H9 (cell line): Measurements from ENCODE around the gene POTEE. TPM values are rescaled to one million over a fixed set of nuclear protein-coding genes. Genes with fewer than 3 reads are reported as not detected.
A peak's percentile ranks its signal among the peaks of the same experiment; 100 is the strongest.
"Not testable (repeated sequence)": the region's sequence is repeated elsewhere in the genome, so short reads cannot be mapped to it uniquely, and the experiment has no call there.

Experiments
- DNase-seq: peaks from one replicate; pipeline ENCODE4 v3.0.0-alpha.2; 2017
- H2AFZ ChIP-seq: one replicate; pipeline ENCODE4 v1.6.1; 2013; ENCODE audit warnings: mild to moderate bottlenecking, low read length, control low read depth, moderate library complexity
- H2AK5ac ChIP-seq: 2 replicates; pipeline ENCODE4 v1.6.1; 2013; ENCODE audit warnings: low read length, control low read depth, mixed read lengths; ENCODE audit not compliant: insufficient read length
- H2BK120ac ChIP-seq: one replicate; pipeline ENCODE4 v1.6.1; 2013; ENCODE audit warnings: low read depth, mild to moderate bottlenecking, low read length, control low read depth, inconsistent platforms; ENCODE audit not compliant: poor library complexity, severe bottlenecking
- H2BK12ac ChIP-seq: 2 replicates; pipeline ENCODE4 v1.6.1; 2013; ENCODE audit warnings: low read length, control low read depth, mixed read lengths, low read depth; ENCODE audit not compliant: insufficient read length
- H2BK15ac ChIP-seq: 2 replicates; pipeline ENCODE4 v1.6.1; 2013; ENCODE audit warnings: low read depth, low read length, control low read depth
- H2BK20ac ChIP-seq: one replicate; pipeline ENCODE4 v1.6.1; 2013; ENCODE audit warnings: low read depth, mild to moderate bottlenecking, low read length, control low read depth, inconsistent platforms; ENCODE audit not compliant: poor library complexity, severe bottlenecking
- H2BK5ac ChIP-seq: 2 replicates; pipeline ENCODE4 v1.6.1; 2013; ENCODE audit warnings: low read length, control low read depth, mixed read lengths; ENCODE audit not compliant: insufficient read length
- H3K14ac ChIP-seq: 2 replicates; pipeline ENCODE4 v1.6.1; 2013; ENCODE audit warnings: low read length, control low read depth; ENCODE audit not compliant: insufficient read depth
- H3K18ac ChIP-seq: 2 replicates; pipeline ENCODE4 v1.6.1; 2013; ENCODE audit warnings: low read depth, mild to moderate bottlenecking, mixed read lengths, low read length, control low read depth; ENCODE audit not compliant: insufficient read length
- H3K23ac ChIP-seq: 2 replicates; pipeline ENCODE4 v1.6.1; 2013; ENCODE audit warnings: low read length, control low read depth, mixed read lengths, low read depth; ENCODE audit not compliant: insufficient read length
- H3K23me2 ChIP-seq: 2 replicates; pipeline ENCODE4 v1.6.1; 2013; ENCODE audit warnings: low read depth, mild to moderate bottlenecking, mixed read lengths, low read length, control low read depth; ENCODE audit not compliant: insufficient read length, poor library complexity, severe bottlenecking
- H3K27ac ChIP-seq: 2 replicates; pipeline ENCODE4 v1.5.1; 2013; ENCODE audit warnings: low read length, control low read depth, mixed read lengths, low read depth; ENCODE audit not compliant: insufficient read length
- H3K27me3 ChIP-seq: 2 replicates; pipeline ENCODE4 v1.6.1; 2013; ENCODE audit warnings: low read length, control low read depth, inconsistent platforms; ENCODE audit not compliant: insufficient read depth
- H3K4ac ChIP-seq: 2 replicates; pipeline ENCODE4 v1.6.1; 2013; ENCODE audit warnings: low read depth, mild to moderate bottlenecking, control low read depth, inconsistent platforms, low read length, moderate library complexity
- H3K4me1 ChIP-seq: 2 replicates; pipeline ENCODE4 v1.6.1; 2013; ENCODE audit warnings: low read length, control low read depth, inconsistent platforms; ENCODE audit not compliant: insufficient read depth
- H3K4me2 ChIP-seq: 2 replicates; pipeline ENCODE4 v1.6.1; 2013; ENCODE audit warnings: low read length, control low read depth, mixed read lengths; ENCODE audit not compliant: insufficient read length, insufficient read depth
- H3K56ac ChIP-seq: 2 replicates; pipeline ENCODE4 v1.6.1; 2013; ENCODE audit warnings: low read depth, mild to moderate bottlenecking, mixed read lengths, low read length, control low read depth; ENCODE audit not compliant: insufficient read length
- H3K79me1 ChIP-seq: 2 replicates; pipeline ENCODE4 v1.6.1; 2013; ENCODE audit warnings: low read depth, mild to moderate bottlenecking, moderate library complexity, low read length, control low read depth, inconsistent platforms; ENCODE audit not compliant: insufficient read depth, poor library complexity, severe bottlenecking
- H3K79me2 ChIP-seq: 2 replicates; pipeline ENCODE4 v1.6.1; 2013; ENCODE audit warnings: low read length, control low read depth, inconsistent platforms; ENCODE audit not compliant: insufficient read depth
- H3K9ac ChIP-seq: 2 replicates; pipeline ENCODE4 v1.6.1; 2013; ENCODE audit warnings: low read length, control low read depth, mixed read lengths; ENCODE audit not compliant: insufficient read length; ENCODE audit errors: extremely low read depth
- H3K9me3 ChIP-seq: one replicate; pipeline ENCODE4 v1.6.1; 2013; ENCODE audit warnings: low read depth, low read length, inconsistent platforms; ENCODE audit not compliant: control insufficient read depth
- H3T11ph ChIP-seq: one replicate; pipeline ENCODE4 v1.6.1; 2013; ENCODE audit warnings: mild to moderate bottlenecking, low read length, control low read depth, inconsistent platforms
- H4K20me1 ChIP-seq: one replicate; pipeline ENCODE4 v1.6.1; 2013; ENCODE audit not compliant: control insufficient read depth, insufficient read length, insufficient read depth
- H4K5ac ChIP-seq: 2 replicates; pipeline ENCODE4 v1.6.1; 2013; ENCODE audit warnings: low read depth, mild to moderate bottlenecking, mixed read lengths, low read length, control low read depth; ENCODE audit not compliant: insufficient read length
- H4K8ac ChIP-seq: replicated peaks from 2 replicates; pipeline ENCODE4 v1.6.1; 2013; ENCODE audit warnings: low read length, control low read depth, mixed read lengths, low read depth; ENCODE audit not compliant: insufficient read length
- H4K91ac ChIP-seq: 2 replicates; pipeline ENCODE4 v1.6.1; 2013; ENCODE audit warnings: low read depth, mild to moderate bottlenecking, moderate library complexity, mixed read lengths, low read length, control low read depth; ENCODE audit not compliant: insufficient read length
- H3K27ac Mint-ChIP-seq, 3 experiments: 2 replicates in 2 of 3; 3 replicates in 1 of 3; pipeline ENCODE4 v1.8.0; 2020 to 2021; ENCODE audit warnings: mixed read lengths in 3 of 3, mild to moderate bottlenecking in 1 of 3, moderate library complexity in 1 of 3
- H3K27me3 Mint-ChIP-seq: 2 replicates; pipeline ENCODE4 v1.8.0; 2021; ENCODE audit warnings: low read depth, mild to moderate bottlenecking, moderate library complexity, mixed read lengths
- H3K36me3 Mint-ChIP-seq, 3 experiments: 2 replicates in 2 of 3; 3 replicates in 1 of 3; pipeline ENCODE4 v1.8.0; 2020 to 2021; ENCODE audit warnings: low read depth in 3 of 3, mixed read lengths in 3 of 3; ENCODE audit not compliant: insufficient read depth in 1 of 3
- H3K4me1 Mint-ChIP-seq, 2 experiments: 2 replicates each; pipeline ENCODE4 v1.8.0; 2020; ENCODE audit warnings: mixed read lengths in 2 of 2
- H3K4me3 Mint-ChIP-seq, 2 experiments: 2 replicates in 1 of 2; 3 replicates in 1 of 2; pipeline ENCODE4 v1.8.0; 2020 to 2021; ENCODE audit warnings: mild to moderate bottlenecking in 2 of 2, mixed read lengths in 2 of 2, moderate library complexity in 1 of 2
- H3K9me3 Mint-ChIP-seq, 2 experiments: 2 replicates in 1 of 2; 3 replicates in 1 of 2; pipeline ENCODE4 v1.8.0; 2020; ENCODE audit warnings: mild to moderate bottlenecking in 2 of 2, mixed read lengths in 2 of 2, moderate library complexity in 1 of 2
- WGBS: extraction: QIAGEN DNeasy Blood & Tissue Kit; methylation state at CpG from one replicate; pipeline ENCODE4 v1.1.7; 2013; ENCODE audit warnings: missing lambda C conversion rate, low lambda C conversion rate, mixed read lengths; ENCODE audit not compliant: insufficient read length; ENCODE audit errors: extremely low coverage; 5-methylcytosine and 5-hydroxymethylcytosine counted together
- total RNA-seq: library from RNA; stranded (reverse); gene quantifications from 2 replicates; pipeline ENCODE4 v1.2.1, GENCODE V29; 2021

The POTEE gene
- total RNA-seq, 1 experiment from 2014 or later = 1.2 TPM

GRCh38 chr2:131209773-131210104 is 403 bp downstream of the POTEE start:
- H3K27me3 Mint-ChIP-seq = not testable (repeated sequence)

GRCh38 chr2:131210434-131211211 is 1.3 kb downstream of the POTEE start:
- not testable (repeated sequence) for H2BK15ac ChIP-seq, H2AFZ ChIP-seq, H3K4me3 Mint-ChIP-seq, H3K27me3 ChIP-seq, H3K23me2 ChIP-seq, H3K27ac Mint-ChIP-seq, H2BK120ac ChIP-seq, H3K18ac ChIP-seq, H3K56ac ChIP-seq, H4K8ac ChIP-seq, H2BK20ac ChIP-seq, H3K79me2 ChIP-seq, H2BK5ac ChIP-seq, H3K27ac ChIP-seq, DNase-seq, H3K9ac ChIP-seq, H3K4me2 ChIP-seq, H3K9me3 Mint-ChIP-seq, H4K20me1 ChIP-seq, H3K4me1 ChIP-seq, H3K79me1 ChIP-seq, H3K27me3 Mint-ChIP-seq, H4K5ac ChIP-seq, H3K4ac ChIP-seq, H3T11ph ChIP-seq, H3K36me3 Mint-ChIP-seq, H3K23ac ChIP-seq, H3K4me1 Mint-ChIP-seq, H2BK12ac ChIP-seq, H3K14ac ChIP-seq, H3K9me3 ChIP-seq, H2AK5ac ChIP-seq, H4K91ac ChIP-seq
- no CpG with 5 or more reads among the region's 22 CpGs for WGBS

More at GRCh38 chr2:131209773-131210104, 403 bp downstream of the POTEE start:
- not testable (repeated sequence) for DNase-seq, H3K23me2 ChIP-seq, H2AFZ ChIP-seq, H2BK20ac ChIP-seq, H3K56ac ChIP-seq, H3T11ph ChIP-seq, H2BK12ac ChIP-seq, H3K27me3 ChIP-seq, H3K4me1 Mint-ChIP-seq, H2BK120ac ChIP-seq, H2AK5ac ChIP-seq, H4K20me1 ChIP-seq, H3K27ac ChIP-seq, H3K27ac Mint-ChIP-seq, H3K18ac ChIP-seq, H3K9me3 ChIP-seq, H3K79me1 ChIP-seq, H3K4ac ChIP-seq, H4K5ac ChIP-seq, H3K4me2 ChIP-seq, H3K36me3 Mint-ChIP-seq, H4K91ac ChIP-seq, H3K14ac ChIP-seq, H3K79me2 ChIP-seq, H3K23ac ChIP-seq, H2BK15ac ChIP-seq, H3K4me1 ChIP-seq, H3K9ac ChIP-seq, H4K8ac ChIP-seq, H2BK5ac ChIP-seq, H3K9me3 Mint-ChIP-seq
- WGBS = no CpG with 5 or more reads among the region's 14 CpGs
- H3K4me3 Mint-ChIP-seq = peak overlapping the region in 1 of 2 experiments; percentile 38; a peak in 1 of 5 replicates
